HG03469 (cell line): ENCODE data around the gene CRACR2A.

Experiments
- ATAC-seq: cut with Tn5 transposase; IDR thresholded peaks from one replicate; pipeline ENCODE4 v1.9.1; 2021; ENCODE audit warnings: mild to moderate bottlenecking, moderate library complexity, moderate number of reproducible peaks; ENCODE audit not compliant: unreplicated experiment

CRACR2A gene

DNA sequence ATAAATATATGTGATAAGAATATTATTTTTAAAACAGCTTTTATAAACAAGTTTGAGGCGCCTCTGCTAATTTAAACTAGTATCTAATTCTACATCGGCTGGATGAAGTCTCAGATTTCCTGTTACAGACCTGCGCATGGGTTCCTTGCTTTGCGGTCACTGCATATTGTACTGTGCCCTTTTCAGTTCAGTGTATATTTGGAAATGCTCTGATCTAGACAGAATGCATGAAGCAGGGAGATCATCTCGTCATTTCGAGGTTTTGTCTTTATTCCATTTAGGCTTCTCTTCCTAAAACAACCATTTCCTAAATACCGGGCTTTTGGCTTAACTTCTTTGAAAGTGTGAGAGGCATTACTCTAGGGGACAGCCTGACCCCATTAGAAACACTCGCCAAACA is 25.6 kb downstream of the CRACR2A start:
- no peak for ATAC-seq

- ATAC-seq, result no peak
These were observed 26.5 kb downstream of the CRACR2A start for GRCh38 chr12:3726456-3726855.

GRCh38 chr12:3725388-3726115 is 27.4 kb downstream of the CRACR2A start:
- no peak for ATAC-seq

DNA sequence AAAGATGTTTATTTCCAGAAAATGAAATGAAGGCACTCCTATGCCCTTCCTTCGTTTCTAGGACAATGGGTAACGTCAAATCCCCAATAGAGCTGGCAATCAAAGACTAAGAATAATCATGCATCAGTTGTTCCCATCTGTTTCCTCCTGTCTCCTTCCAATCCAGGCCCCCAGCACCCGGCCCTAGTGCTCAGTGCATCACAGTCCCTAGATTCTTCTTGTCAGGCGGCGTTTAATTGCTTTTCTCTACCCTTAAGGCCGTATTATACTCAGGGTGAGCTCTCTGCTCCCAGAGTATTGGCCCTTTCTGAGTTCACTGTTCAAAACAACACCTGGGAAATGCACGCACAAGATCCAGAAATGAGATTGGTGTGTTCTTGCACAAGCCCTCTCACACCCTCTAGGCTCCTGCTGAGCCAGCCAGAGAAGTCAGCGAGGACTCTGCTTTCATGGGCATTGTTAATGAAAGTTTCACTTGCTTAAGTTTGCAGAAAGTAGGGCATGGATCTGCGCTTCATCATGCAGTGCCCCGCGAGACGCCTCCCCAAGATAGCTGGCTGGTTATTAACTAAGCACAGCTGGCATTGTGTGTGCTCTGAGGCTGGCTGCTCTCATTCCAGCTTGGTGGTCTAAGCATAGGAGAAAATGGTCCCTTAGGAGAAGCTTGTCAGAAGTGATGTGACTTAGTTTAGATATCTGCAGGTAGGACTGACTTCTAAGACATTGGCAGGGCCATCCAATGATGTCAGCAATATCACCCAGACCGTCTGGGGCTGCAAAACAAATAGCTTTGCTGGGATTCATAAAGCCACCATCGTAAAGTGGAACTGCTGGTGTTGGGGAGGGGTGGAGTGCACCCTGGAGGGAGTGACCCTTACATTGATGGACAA is 28.7 kb downstream of the CRACR2A start:
- ATAC-seq, result no peak

GRCh38 chr12:3722368-3722767 is 30.5 kb downstream of the CRACR2A start:
- no peak for ATAC-seq

GRCh38 chr12:3720772-3721171 is 32.1 kb downstream of the CRACR2A start:
- ATAC-seq, result no peak

- no peak for ATAC-seq
These were observed 34.8 kb downstream of the CRACR2A start for GRCh38 chr12:3718100-3718499.

GRCh38 chr12:3717283-3717898 is 35.5 kb downstream of the CRACR2A start:
- ATAC-seq, result no peak

DNA sequence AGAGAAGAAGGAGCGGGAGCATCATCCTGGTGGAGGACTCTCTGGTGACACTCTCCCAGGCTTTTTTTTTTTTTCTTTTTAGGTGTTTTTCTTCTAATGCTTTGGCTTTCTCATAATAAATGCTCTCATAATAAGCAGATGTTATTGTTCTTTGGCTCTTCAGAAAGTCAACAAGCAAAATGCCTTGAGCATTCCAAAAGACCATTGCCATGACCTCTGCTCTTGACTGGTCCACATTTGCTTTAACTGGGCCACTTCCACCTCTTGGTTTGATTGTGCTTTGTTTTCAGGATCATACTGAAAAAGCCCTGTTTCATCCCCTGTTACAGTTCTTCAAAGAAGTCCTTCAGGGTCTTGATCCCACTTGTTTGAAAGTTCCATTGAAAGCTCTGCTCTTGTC is 36.9 kb downstream of the CRACR2A start:
- ATAC-seq, result no peak

GRCh38 chr12:3713947-3714346 is 39.0 kb downstream of the CRACR2A start:
- no peak for ATAC-seq

DNA sequence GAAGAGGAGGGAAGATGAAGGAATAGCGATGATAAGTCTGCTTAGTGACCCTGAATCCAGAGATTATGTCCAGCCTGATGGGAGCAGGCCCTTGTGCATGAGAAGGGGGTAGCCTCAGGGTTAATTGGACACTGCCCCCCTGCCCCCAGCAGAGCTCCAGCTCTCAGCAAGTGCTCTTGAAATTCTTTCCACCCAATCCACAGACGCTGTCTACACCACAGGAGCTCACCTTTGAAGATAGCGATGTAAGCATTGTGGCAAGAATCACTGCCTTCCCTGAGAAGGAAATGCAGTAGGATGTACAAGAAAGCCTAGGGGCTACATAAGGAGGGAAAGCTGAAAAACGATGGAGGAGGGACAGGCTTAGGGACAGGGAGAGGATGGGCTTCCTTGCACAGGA is 39.4 kb downstream of the CRACR2A start:
- no peak for ATAC-seq

DNA sequence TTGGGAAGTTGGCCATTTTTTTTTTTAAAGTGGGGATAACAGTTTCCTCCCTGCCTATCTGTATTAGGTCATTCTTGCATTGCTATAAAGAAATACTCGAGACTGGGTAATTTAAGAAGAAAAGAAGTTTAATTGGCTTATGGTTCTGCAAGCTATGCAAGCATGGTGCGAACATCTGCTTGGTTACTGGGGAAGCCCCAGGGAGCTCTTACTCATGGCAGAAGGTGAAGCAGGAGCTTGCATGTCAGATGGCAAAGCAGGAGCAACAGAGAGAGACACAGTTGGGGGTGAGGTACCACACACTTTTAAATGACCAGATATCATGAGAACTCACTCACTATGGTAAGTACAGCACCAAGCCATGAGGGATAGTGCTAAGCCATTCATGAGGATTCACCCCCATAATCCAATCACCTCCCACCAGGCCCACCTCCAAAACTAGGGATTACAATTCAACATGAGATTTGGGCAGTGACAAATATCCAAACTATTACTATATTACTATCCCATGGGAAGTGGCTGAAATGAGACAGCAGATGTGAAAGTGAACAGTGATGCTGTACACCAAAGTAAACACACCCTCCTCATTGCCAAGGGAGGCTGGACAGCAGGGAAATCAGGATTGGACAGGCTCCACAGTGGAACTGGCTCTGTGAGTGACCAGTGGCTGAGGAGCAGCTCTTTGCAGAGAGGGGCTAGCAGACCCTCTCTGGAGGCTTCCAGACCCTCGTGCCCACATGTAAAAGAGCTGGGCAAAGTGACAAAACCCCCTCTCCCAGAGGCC is 40.5 kb downstream of the CRACR2A start:
- ATAC-seq, result no peak

DNA sequence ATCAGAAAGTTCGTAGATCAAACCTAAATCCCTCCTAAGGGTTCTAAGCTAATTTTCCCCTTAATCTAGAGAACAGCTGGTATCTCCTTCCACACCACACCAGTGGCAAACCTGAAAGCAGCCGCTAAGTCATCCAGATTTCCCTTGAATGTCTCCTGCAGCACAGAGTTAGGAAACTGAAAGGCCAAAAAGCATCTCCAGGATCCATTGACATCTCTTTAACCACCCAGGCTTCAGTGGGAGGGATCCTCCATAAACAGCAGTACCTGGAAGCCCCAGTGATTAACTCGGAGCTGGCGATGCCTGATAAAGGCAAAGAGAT is 47.6 kb downstream of the CRACR2A start:
- ATAC-seq, result no peak

GRCh38 chr12:3704512-3705353 is 48.2 kb downstream of the CRACR2A start:
- no peak for ATAC-seq

GRCh38 chr12:3700861-3701260 is 52.0 kb downstream of the CRACR2A start:
- ATAC-seq, result no peak

DNA sequence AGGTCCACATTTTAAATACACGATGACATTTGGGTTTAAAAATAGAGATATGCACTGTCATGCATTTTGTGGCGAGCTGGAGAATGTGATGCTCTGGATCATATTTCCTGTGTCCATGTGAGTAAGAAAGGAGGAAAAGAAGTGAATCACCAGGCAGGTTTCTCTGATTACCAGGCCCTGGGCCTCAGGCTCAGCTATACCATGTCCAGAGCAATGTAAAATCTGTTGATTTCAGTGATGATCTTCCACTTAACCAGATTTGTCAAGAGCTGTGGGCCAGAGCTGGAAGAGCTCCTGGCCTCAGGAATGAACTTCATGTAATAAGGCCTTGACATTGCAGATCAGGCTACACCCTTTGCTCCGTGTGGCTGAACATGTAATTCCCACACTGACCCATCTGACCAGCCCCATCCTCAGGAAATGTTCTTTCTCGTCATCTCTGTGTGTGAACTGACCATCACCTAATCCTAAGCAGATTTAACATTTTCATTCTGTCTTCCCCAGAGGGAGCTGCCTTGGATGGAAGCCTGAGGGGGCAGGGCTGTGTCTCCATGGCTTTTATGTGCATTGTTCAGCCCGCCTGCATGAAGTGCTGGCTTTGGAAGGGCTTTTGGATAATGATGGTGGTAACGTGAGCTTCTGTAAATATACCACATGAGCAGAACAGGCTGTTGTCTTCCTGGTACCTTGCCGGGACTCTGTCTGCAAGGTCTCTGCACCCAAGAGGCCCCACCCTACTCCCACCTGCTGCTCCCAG is 54.5 kb downstream of the CRACR2A start:
- ATAC-seq, result no peak

DNA sequence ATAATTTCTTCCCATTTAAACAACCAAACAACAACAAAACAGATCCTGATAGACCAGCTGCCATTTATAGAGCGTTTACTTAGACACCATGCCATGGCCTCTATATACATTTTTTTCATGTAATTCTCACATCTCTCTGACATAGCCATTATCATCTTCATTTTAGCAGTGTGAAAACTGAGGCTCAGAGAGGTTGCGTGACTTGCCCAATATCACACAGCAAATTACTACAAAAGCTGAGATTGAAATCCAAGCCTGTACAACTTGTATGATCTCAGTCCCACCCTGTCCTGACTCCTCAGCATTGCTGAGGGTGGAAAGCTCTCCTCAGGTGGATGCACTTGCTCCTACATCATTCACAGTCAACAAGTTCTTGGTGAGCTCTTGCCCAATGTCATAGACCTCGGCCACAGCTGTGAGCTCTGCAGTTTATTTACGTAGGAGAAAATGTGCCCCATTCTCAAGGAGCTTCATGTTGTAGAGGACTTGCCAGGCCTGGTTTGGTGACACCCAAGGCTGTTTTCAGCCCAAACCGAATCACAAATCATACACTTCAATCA is 55.5 kb downstream of the CRACR2A start:
- ATAC-seq, result no peak

DNA sequence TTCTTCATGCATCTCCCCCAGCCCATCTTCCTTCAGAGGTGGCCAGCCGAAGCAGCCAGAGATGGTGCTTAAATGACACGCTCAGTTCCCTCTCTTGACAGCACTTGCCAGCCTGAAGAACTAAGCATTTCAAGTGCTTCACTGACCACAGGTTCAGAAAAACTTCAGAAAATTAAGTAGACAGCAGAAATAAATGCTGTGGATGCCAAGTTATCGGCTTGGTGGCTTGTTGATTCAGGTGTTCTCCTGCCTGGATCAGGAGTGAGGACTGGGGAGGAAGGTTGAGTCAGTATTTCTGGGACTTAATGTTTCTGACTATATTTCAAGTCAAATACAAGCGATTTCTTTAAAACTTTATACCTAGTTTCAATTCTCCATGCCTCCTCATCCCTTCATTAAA is 58.2 kb downstream of the CRACR2A start:
- no peak for ATAC-seq
